Activated CD4-positive, alpha-beta T cell treated with anti-CD3 and anti-CD28 coated beads, Interleukin-2, amount 50 U/mL, for 24 hours (primary cell): ENCODE data around the gene TCAP.

Experiments used
- DNase-seq, 2 donors: peaks; one replicate each; pipeline ENCODE4 v3.0.0-alpha.2; 2020; ENCODE audit warnings: low read depth in 1 of 2, low spot score in 1 of 2

The TCAP gene, protein sequence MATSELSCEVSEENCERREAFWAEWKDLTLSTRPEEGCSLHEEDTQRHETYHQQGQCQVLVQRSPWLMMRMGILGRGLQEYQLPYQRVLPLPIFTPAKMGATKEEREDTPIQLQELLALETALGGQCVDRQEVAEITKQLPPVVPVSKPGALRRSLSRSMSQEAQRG

DNA sequence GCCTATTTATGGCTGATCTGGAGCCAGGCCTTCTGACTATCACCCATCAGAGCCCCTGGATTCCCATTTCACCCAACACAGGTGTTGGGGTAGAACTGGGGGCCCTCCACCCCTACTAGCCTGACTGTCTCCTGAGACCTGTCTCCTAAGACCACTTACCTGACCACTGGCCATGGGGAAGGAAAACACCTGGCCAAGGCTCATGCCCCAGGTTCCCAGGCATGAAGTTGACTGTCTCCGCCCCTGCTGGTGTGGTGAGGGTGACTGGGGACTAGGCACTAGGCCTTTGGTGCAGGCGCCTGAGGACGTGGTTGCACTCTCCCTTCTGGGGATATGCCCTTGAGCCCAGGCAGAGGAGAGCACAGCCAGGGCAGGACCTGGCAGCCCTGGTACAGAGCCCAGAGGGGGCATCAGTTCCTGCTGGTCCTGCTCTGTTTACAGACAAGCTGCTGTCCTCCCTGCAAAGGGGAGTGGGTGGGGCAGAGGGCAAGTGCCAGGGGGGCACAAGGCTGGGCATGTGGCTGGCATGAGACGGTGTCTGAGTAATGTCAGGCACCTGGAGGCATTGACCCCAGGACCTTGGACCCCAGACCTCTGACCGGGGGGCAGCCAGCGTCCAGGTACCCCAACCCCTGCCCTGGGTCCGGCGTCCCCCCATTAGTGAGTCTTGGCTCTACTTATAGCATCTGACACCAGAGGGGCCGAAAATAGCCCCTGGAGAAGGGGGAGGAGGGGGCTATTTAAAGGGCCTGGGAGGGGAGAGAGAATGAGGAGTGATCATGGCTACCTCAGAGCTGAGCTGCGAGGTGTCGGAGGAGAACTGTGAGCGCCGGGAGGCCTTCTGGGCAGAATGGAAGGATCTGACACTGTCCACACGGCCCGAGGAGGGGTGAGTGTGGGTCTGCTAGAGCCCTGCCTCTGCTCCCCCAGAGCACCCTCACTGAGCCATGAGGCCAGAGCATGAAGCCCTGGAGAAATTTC is at the start of gene TCAP:
TCAP (plus strand) TSS at position 769 of the 981 bp plus-strand sequence; CDS start at position 780, 11 bp downstream.
- no peak for DNase-seq

DNA sequence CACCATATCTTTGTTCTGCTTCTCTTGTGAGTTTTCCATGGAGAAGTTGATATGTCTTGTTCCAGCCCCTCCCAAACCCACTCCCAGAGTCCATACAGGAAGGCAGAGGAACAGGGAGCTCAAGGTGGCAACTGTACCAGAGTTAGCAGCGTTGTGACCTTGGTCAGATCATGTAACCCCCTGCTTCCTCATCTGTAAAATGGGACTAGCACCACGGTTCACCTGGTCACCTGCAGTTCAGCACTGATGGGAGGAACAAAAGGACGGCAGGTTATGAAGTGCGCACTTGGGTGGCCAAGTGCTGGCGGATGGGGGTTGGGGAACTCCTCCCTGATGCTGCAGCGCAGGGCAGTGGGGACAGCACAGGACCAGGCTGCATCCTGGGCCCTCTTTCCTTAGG is 49.7 kb upstream of the TCAP start:
- no peak for DNase-seq

DNA sequence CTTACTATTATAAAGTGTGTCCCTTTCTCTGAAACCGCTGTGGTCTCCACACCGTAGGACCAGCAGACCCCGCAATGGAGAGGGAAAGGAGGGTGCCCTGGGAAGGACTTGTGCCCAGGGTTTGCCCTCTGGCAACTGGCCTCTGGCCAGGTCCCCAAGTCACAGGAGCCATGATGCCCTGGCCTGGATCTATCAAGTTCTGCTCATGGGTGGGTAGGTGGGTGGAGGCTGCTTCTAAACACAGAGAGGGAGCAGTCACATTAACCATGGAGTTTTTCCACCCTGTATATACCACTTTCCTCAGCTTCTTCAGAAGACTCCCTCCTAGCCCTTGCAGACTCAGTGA is 48.1 kb upstream of the TCAP start:
- DNase-seq: no peak

DNA sequence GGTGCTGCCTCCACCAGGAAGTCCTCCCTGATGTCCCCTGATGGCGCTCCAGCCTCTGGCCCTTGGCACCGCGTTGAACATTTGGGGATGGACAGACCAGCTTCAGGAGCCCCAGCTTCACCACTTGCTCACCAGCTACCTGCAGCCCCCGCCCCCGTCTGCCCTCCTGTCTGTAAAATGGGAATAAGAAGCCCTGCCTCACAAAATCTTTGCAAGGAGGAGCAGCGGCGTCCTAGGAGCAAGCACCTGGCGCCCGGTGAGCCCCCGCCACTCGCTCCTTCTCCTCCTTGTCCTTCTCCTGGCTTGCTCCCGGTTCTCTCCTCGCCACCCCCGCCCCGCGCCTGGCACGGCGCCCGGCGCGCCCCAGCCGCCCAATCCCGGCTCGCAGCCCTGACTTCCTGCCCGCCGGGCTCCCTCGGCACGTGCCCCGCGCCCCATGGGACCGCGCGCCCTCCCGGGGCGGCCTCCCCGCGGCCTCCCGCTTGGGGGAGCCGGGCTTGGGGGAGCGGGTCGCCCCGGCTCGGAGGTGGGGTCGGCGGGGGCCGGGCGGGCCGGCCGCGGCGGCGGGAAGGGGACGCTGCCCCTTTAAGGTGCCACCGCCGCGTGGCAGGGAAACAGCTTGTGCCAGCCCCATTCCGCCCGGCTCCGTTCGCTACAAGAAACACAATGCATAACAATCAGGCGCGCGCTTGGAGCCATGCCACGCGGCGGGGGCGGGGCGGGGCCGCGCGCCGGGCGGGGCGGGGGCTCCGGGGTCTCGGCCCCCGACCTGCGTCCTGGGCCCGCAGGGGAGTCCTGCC is 47.5 kb upstream of the TCAP start:
- DNase-seq: peak; percentile 24 to 46

DNA sequence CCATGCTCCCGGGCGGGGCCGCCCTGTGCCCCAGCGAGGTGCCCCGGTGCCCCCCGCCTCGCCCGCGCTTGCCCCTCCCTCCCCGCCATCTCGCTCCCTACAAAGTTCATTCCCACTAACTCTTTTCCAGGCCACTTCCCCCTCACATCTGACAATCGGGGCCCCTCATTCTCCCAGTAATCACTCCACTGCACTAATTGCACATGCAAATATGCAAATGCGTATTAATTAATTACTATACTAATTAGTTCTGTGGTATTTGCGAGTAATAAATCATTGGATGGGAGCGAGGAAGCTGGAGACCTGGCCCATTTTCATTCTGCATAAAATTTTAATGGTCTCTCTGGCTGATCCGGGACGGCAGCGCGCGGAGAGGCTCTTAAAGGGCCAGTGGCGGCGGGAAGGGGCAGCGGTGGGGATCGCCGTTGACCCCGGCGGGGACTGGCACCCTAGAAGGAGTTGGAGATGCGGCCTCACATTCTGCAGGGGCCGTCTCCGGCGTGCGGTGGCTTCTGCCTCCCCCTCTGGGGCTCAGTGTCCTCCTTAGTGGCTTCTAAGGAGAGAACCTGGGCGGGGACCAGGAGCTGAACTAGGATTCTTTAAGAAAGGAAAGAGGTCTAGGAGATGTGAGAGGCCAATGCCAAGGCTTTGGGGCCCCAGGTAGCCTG is 46.8 kb upstream of the TCAP start:
- DNase-seq: no peak

DNA sequence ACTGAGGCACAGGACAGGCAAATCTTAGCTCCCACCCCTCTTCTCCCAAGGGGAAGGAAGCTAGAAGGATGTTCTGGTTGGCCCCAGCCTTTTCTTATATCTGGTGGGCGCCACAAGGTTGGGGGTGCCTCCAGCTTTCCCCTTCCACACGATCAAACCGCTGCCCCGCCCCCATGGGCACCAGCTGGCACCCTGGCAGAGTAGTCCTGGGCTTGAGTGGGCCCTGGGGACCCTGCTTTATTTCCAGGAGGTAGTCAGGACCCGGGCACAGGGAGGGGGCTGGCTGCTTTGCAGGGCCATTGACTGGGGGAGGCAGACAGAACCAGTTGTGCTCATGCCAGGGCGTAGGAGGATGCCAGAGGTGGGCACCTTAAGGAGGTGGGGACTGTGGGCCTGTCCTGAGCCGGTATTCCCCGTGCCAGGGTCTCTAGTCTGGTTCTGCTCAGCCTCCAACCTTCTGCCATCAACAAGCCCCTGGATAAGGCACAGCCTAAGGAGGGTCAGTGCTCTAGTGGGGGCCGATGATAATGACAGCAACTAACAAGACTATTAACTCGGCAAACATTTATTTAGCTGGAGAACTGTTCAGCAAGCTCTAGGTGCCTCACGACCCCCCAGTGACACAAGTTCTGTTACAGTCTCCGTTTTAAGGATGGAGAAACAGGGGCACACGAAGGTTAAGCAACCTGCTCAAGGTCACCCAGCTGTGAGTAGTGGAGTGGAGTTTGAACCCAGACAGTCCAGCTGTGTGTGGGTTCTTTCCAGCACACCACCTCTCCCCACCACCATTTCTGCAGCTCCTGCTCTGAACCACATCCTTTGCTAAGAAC is 46.0 kb upstream of the TCAP start:
- no peak for DNase-seq

DNA sequence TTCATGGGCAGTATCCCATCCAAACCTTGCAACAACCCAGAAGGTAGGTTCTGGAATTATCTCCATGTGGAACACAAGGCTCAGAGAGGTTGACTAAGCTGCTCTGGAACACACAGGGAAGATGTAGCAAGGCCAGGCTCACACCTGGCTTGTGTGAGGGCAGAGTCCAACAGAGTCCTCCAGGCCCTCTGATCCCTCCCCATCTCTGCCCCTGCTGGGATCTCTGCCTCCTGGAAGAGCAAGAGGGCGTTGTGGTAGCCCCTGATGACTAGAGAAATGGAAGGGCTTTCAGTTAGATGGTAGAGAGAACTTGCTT is 45.4 kb upstream of the TCAP start:
- DNase-seq: no peak

DNA sequence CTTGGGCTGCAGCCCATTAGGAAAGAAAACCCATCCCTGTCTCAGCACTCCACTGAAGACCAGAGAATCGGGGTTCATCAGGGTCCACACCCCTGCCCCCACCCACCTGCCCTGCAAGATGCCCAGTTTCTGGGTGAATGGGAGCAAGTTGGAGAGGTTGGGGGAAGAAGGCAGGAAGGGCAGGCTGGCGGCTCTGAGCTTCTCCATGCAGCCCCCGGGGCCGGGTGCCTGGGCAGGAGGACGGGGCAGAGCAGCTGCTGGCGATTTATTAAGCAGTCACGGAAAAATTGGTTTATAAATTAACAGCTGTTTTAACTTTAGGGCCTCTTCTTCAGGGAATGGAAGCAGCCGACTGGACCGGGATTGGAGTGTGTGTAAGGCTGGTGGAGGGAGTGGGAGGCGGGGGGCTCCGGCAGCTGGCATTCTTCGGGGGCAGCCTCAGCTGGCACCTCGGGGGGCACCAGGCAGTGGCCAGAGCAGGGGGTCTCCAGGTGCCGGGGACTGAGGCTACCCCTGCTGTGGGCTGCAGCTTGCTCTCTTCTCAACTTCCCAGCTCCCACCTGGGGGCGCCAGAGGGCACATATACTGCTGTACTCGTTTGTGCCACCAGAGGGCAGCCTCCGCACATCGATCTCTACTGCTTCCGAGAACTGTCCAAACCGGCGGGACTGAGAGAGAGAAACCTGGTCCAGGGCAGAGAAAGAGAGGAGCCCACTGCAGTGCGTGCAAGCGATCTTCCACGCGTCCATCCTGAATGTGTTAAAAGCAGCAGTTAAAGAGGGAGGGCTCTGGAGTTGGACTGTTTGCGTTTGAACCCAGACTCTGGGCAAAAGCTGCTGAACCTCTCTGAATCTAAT is 43.4 kb upstream of the TCAP start:
- DNase-seq: peak; percentile 83 to 93

DNA sequence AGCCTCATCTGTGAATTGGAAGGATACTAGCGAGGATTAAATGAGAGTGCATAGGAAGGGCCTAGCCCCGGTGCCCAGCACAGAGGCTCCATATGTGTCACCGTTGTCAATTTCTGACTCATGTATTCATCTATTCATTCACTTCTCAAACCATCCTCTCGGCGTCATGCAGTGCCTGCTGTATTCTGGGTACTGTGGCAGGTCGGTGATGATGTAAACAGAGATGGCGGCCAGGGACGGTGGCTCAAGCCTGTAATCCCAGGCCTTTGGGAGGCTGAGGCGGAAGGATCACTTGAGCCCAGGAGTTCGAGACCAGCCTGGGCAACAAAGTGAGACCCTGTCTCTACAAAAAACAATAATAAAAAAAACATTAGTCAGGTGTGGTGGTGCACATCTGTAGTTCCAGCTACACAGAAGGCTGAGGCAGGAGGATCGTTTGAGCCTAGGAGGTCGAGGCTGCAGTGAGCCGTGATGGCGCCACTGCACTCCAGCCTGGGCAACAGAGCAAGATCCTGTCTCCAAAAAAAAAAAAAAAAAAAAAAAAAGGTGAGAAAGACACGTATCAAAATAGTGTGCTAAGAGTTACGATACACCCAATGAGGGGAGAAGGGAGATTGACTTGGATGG is 42.7 kb upstream of the TCAP start:
- DNase-seq: peak in 1 of 2 donors; percentile 22

DNA sequence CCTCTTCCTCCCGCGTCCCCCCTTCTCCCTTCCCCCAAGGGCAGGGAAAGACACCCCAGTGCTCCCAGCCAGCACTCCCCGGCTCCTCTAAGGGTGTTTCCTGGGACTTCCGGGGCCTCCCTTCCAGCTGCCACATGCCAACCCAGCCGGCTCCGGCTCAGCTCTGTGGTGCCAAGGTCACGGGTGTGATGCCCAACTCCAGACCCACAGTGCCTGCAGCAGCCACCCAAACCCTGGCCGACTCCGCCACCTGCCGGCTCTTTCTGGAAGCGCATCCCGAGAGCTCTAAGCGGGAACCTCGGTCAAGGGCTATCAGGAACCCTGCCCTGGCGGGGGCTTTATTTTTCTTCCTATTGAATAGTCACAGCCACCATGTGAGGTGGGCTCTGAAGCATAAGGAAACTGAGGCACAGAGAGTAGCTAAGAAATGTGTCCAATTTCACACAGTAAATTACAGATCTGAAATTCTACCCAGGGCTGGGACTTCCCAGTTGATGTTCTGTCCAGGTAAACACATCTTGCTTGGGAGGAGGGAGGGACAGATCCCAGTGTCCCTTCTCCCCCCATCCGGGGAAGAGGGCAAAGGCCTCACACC is 41.7 kb upstream of the TCAP start:
- DNase-seq: peak; percentile 80 to 82

DNA sequence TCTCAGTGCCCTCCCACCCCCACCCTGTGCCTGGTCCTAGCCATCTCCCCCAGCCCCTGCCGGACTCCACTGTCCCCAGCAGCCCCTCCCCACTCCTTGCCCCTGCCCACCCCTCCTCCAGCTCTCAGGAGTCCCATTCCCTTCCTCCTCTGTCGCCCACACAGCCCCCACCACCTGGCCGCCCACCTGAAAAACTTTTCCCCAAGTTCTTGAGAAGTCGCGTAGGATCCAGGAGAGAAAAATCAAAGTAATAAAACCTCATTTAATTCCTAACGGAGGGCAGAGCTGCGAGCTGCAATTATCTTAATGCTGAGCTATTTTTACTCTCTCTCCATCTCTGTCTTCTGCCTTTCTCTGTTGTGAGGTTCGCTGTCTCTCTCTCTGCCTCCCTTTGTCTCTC is 40.8 kb upstream of the TCAP start:
- DNase-seq: no peak

DNA sequence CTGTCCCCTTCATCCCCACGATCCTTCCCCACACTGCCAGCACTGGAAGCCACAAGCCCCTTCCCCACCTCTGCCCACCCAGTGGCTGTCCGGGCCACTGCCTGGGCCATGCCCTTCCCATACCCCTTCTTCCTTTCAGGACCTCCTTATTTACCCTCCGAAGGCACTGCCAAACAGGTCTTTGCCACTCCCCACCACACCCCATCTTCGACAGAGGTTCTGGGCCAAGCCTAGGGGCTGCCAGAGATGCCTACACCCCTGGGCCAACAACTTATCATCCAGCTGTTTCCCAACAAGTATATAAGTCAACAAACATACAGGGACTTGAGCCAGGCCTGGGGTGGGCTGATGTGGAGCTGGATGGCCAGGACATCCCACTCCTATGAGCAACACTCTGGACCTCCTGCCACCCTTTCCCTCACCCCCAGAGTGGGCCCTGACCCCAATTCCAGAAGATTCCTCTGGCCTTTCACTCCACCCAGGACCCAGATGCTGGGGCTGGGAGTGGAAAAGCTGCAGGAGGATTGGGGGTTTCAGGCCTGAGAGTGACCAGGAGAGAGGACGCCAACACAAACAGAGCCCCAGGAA is 39.9 kb upstream of the TCAP start:
- DNase-seq: no peak

DNA sequence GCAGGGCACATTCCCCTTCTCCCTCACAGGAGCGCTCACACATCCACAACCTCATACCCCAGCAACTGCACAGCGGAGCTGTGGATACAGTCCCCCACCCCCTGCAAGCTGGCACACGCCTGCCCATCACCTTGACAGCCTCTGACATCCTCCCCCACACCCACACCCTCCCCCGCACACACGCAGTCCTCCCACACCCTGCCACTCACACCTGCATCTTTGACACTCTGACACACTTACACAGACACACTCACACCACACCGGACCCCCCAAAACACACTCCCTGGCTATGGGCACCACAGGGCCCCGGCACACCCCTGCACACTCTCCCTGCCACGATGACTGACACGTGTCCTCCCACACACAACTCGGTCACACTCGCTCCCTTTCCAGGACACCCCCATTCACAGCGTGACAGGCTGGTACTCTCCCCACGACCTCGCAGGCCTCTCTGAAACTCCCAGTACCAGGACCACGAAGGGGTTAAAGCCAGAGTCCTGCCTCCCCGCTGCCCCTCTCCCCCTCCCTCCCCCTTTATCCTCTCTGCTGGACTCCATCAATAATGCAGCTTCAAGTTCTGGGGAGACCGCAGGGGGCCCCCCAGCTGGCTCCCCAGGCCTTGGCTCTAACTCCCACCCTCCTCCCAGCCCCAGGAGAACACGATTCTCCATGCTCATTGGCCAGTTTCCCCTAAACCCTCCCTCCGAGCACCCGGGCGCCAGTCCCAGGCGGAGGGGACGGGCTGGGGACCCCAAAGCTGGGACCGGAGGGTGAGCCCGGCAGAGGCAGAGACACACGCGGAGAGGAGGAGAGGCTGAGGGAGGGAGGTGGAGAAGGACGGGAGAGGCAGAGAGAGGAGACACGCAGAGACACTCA is 38.7 kb upstream of the TCAP start, which contains the start of gene PPP1R1B:
PPP1R1B (plus strand) TSS at position 782 of the 876 bp plus-strand sequence. CDS start 441 bp downstream, outside the sequence.
- DNase-seq: peak in 1 of 2 donors; percentile 11

DNA sequence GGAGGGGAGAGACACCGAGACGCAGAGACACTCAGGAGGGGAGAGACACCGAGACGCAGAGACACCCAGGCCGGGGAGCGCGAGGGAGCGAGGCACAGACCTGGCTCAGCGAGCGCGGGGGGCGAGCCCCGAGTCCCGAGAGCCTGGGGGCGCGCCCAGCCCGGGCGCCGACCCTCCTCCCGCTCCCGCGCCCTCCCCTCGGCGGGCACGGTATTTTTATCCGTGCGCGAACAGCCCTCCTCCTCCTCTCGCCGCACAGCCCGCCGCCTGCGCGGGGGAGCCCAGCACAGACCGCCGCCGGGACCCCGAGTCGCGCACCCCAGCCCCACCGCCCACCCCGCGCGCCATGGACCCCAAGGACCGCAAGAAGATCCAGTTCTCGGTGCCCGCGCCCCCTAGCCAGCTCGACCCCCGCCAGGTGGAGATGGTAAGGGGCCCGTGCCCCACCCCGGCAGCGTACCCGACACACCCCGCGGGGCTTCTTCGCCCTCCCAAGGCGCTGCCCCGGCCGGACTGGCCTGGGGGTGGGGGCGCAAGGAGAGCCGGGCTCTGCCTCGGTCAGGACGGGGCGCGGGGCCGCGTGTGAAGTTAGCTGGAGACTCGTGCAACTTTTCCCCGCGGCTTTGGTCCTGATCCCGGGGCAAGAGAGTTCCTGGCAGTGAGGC is 38.0 kb upstream of the TCAP start:
- DNase-seq: no peak

DNA sequence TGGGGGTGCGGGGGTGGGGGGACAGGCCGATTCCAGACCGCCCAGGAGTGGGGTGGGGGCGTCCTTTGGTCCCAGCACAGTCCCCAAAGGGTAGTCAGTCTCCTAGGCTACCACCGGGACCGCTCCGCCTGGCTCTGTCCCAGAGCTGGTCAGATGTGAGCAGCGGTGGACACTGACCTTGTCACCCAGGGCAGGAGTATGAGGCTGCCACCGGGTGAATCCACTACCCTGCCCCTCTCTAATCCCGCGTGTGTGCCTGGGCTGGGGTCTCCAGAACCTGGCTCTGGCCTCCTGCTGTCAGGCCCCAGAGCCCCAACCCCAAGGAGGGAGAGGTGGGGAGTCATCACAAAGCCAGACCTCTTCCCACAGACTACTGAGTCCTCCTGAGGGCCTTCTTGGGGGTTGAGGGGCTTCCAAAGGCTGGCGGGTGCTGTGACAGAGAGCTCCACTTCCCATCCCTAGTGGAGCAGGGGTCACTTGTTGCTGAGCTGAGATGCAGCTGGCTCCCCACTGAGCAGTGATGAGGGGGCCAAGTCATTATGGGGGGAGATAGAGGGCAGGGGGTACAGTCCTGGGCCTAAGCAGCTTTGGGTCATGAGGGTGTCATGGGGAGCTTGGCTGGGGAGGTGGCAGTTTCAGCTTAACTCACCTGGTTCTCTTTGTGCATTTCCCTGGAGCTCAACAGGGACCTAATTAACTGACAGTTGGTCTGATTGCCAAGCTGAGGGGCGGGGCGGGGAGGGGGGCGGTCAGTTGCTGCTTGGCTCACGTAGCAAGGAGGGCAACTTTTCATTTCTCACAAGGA is 37.2 kb upstream of the TCAP start:
- no peak for DNase-seq
